Activated CD4-positive, alpha-beta T cell treated with anti-CD3 and anti-CD28 coated beads, Interleukin-2, amount 10 ng/mL, durations not matched to agents 7 days and 5 days (primary cell): ENCODE results near the gene RAB6D. TPM values are rescaled to one million over a fixed set of nuclear protein-coding genes. Genes with fewer than 3 reads are reported as not detected.
A peak's percentile ranks its signal among the peaks of the same experiment; 100 is the strongest.
"Not testable (repeated sequence)": the region's sequence is repeated elsewhere in the genome, so short reads cannot be mapped to it uniquely, and the experiment has no call there.

Experiments
- CTCF ChIA-PET: fragments of 350-600 bp; sonication (Branson Sonifier 250); formaldehyde crosslinking; loops from one replicate; lab custom pipeline; 2021; ENCODE audit warnings: antibody characterized with exemption; lab: Charles Lee
- POLR2A ChIA-PET: fragments of 350-600 bp; sonication (Branson Sonifier 250); formaldehyde crosslinking; loops from one replicate; lab custom pipeline; 2021; ENCODE audit warnings: antibody characterized with exemption; lab: Charles Lee
- DNase-seq: peaks from one replicate; pipeline ENCODE4 v3.0.0-alpha.2; 2020
- H3K27ac Mint-ChIP-seq: one replicate; pipeline ENCODE4 v1.8.0; 2021; ENCODE audit warnings: mild to moderate bottlenecking, moderate library complexity, mixed read lengths
- H3K27me3 Mint-ChIP-seq: one replicate; pipeline ENCODE4 v1.8.0; 2021; ENCODE audit warnings: mixed read lengths
- H3K36me3 Mint-ChIP-seq: one replicate; pipeline ENCODE4 v1.8.0; 2021; ENCODE audit warnings: low read depth, mixed read lengths
- H3K4me1 Mint-ChIP-seq: one replicate; pipeline ENCODE4 v1.8.0; 2021; ENCODE audit warnings: mixed read lengths
- H3K4me3 Mint-ChIP-seq: one replicate; pipeline ENCODE4 v1.8.0; 2021; ENCODE audit warnings: mild to moderate bottlenecking, moderate library complexity, mixed read lengths
- H3K9me3 Mint-ChIP-seq: one replicate; pipeline ENCODE4 v1.8.0; 2021; ENCODE audit warnings: mixed read lengths
- total RNA-seq, 2 experiments: library from RNA; stranded (reverse); gene quantifications; one replicate each; pipeline ENCODE4 v1.2.3, GENCODE V29; 2021

RAB6D gene
- total RNA-seq, 2 experiments from 2014 or later: not detected

DNA sequence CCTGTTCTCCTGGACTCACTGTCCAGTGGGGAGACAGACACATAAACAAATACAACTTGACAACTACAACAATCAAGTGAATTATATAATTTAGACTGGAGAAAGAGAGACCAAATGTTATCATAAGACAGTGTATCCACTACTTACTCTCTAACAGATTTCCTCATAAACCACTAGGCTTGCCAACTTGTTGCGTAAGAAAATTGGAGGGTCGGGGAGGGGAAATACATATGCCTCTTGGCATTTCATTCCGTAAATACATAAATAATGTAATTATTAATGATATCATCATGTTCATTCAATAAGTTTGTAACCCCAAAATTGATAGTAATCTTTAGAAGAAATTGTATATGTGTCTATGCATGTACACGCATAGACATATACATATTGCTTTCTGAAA, 14.9 kb downstream of the RAB6D start:
- ChIA-PET POLR2A (no interaction called here), CTCF (no interaction called here)
- no peaks in the 10 kb centered on the region for H3K36me3 Mint-ChIP-seq
- no peaks in the 10 kb centered on the region for H3K4me1 Mint-ChIP-seq
- peaks cover 10% of the 10 kb centered on the region for H3K27me3 Mint-ChIP-seq
- H3K4me3 Mint-ChIP-seq: no peak overlapping the region
- no peaks in the 10 kb centered on the region for H3K9me3 Mint-ChIP-seq
- no peak for DNase-seq
- H3K27ac Mint-ChIP-seq: no peak overlapping the region

DNA sequence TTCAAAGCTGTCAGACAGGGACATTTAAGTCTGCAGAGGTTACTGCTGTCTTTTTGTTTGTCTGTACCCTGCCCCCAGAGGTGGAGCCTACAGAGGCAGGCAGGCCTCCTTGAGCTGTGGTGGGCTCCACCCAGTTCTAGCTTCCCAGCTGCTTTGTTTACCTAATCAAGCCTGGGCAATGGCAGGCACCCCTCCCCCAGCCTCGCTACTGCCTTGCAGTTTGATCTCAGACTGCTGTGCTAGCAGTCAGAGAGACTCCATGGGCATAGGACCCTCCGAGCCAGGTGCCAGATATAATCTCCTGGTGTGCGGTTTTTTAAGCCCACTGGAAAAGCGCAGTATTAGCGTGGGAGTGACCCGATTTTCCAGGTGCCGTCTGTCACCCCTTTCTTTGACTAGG, 16.9 kb downstream of the RAB6D start:
- DNase-seq, H3K4me1 Mint-ChIP-seq, POLR2A ChIA-PET, H3K4me3 Mint-ChIP-seq, H3K27me3 Mint-ChIP-seq, H3K27ac Mint-ChIP-seq, CTCF ChIA-PET, H3K9me3 Mint-ChIP-seq, H3K36me3 Mint-ChIP-seq: not testable (repeated sequence)

DNA sequence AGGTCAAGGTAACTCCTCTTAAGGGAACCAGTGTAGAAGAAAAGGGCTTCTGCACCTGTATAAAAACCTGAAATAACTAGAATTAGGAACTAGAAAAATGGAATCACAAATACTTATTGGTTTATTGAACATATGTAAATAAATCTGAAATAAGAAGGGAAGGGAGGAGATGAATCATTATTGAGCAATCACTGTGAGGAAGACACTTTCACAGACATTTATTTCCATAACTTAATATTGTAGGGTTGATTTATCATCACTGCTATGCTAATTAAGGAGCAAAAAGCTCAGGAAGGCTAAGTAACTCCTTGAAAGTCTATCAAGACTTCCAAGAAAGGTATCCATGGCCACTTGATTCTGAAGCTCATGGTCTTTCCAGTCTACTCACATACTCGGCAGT, 24.7 kb downstream of the RAB6D start:
- H3K4me1 Mint-ChIP-seq, H3K36me3 Mint-ChIP-seq, H3K4me3 Mint-ChIP-seq, H3K9me3 Mint-ChIP-seq, DNase-seq, CTCF ChIA-PET, H3K27ac Mint-ChIP-seq, POLR2A ChIA-PET: not testable (repeated sequence)
- peaks cover 25% of the 10 kb centered on the region for H3K27me3 Mint-ChIP-seq

DNA sequence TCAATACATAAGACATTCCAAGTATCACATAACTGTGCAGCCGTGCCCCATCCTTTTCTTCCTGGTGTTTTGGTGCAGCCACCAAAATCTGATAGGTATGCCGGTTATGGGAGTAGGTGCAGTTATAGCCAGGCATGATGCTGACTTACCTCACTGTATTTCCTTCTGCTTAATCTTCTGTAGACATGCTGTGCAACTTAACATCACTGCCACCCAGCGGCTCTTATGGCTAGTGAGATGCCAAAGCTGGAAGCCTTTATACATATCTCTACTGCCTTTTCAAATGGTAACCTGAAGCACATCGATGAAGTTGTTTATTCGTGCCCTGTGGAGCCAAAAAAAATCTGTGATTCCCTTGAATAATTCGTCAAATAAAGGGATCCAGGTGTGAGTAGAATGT, 28.6 kb downstream of the RAB6D start:
- H3K4me1 Mint-ChIP-seq, POLR2A ChIA-PET, CTCF ChIA-PET, H3K9me3 Mint-ChIP-seq, H3K27ac Mint-ChIP-seq, H3K36me3 Mint-ChIP-seq, H3K4me3 Mint-ChIP-seq: not testable (repeated sequence)
- H3K27me3 Mint-ChIP-seq: peaks cover 47% of the 10 kb centered on the region
- DNase-seq: peak; percentile 26

DNA sequence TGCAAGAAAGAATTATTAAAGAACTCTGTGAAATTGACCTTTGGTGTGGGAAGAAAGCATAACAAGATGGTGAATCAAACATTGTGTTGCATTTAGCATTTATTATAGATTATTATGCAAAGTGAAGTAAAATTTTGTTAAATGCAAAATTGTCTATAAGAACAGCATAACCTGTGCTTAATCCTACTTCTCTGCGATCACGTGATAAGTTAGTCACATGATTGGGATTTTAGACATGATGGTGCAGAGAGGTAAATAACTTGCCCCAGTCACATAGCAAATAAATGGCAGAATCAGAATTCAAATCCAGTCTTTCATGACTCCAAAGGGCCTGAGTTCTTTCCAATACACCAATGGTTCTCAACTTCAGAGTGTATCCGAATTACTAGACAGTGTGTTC, 31.3 kb downstream of the RAB6D start:
- H3K4me1 Mint-ChIP-seq, DNase-seq, H3K4me3 Mint-ChIP-seq, H3K36me3 Mint-ChIP-seq, POLR2A ChIA-PET, H3K27ac Mint-ChIP-seq, H3K9me3 Mint-ChIP-seq, CTCF ChIA-PET: not testable (repeated sequence)
- peaks cover 50% of the 10 kb centered on the region for H3K27me3 Mint-ChIP-seq

DNA sequence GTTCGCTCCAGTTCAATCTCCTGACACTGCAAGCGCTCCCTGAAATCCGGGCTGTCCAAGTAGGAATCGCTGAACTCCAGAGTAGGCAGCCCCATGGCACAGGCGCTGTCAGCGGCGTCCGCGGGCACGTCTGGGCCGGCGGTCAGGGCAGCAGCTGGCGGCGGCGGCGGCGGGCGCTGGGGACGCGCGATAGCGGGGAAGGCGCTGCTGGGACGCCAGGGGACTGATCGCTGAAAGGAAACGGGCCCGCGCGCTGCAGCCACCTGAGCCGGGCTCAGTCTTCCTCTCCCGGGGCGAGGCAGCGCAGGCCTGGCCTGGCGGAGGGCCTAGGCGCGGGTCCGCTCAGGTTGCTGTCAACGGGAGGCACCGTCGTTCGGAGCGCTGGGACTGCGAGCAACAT, 33.0 kb downstream of the RAB6D start:
- POLR2A ChIA-PET, H3K4me3 Mint-ChIP-seq, H3K27ac Mint-ChIP-seq, H3K9me3 Mint-ChIP-seq, H3K4me1 Mint-ChIP-seq, CTCF ChIA-PET, DNase-seq, H3K36me3 Mint-ChIP-seq: not testable (repeated sequence)
- peaks cover 42% of the 10 kb centered on the region for H3K27me3 Mint-ChIP-seq

DNA sequence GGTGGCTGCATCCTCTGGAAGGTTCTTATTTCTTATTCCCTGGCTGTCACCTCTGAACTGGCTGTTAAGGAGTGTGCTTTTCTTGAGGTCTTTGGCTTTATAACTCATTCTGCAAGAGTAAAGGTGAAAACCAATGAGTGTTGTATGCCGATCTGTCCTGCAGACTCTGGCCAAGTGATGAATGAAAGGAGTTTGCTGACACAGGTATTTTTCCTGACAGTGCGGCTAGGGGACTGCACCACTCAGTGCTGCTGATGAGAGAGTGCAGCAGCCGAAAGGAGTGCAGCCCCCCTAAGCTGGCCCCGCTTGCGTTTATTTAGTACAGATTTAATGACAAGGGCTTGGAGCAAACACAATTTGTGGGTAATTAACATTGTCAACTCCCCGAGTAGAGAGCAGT, 41.8 kb downstream of the RAB6D start:
- Mint-ChIP-seq H3K36me3 (no peaks in the 10 kb centered on the region), H3K4me3 (no peak overlapping the region), H3K27ac (no peak overlapping the region), H3K9me3 (peaks cover 9% of the 10 kb centered on the region), H3K27me3 (peaks cover 22% of the 10 kb centered on the region), H3K4me1 (no peaks in the 10 kb centered on the region)
- ChIA-PET POLR2A (no interaction called here), CTCF (interaction anchor here (0.7 kb wide), 1 partner anchor 357 kb away, joined by 3 read pairs; no protein-coding TSS in a partner anchor)
- DNase-seq: no peak

DNA sequence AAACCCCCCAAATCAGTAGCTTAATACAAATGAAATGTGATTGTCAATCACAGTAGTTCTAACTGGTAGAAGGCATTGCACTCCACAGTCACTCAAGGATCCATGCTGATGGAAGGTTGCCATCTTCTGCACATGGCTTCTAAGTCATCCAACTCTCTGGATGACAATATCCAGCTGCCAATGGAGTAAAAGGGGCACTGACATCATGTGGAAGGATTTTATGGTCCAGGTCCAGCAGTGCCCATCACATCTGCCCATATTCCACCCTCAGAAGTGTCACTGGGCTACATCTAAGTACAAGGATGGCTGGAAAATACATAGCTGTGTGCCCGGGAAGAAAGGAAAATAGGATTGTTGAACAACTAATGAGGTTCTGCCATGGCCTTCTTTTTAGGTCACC, 42.6 kb downstream of the RAB6D start:
- H3K4me1 Mint-ChIP-seq, H3K27ac Mint-ChIP-seq, H3K4me3 Mint-ChIP-seq, DNase-seq, POLR2A ChIA-PET, H3K36me3 Mint-ChIP-seq, H3K9me3 Mint-ChIP-seq: not testable (repeated sequence)
- CTCF ChIA-PET: interaction anchor here (0.7 kb wide), 1 partner anchor 358 kb away, joined by 3 read pairs; no protein-coding TSS in a partner anchor
- H3K27me3 Mint-ChIP-seq: peaks cover 22% of the 10 kb centered on the region

DNA sequence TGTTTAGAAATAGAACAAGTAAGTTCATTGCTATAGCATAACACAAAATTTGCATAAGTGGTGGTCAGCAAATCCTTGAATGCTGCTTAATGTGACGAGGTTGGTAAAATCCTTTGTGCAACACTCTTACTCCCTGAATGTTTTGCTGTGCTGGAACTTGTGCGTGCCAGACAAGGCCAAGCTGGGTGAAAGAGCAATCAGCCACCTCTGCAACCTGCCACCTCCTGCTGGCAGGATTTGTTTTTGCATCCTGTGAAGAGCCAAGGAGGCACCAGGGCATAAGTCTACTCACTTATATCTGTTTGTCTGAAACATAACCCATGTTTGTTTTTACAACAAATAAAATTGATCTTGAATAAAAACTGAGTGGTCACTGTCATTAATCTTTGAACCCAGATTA, 53.0 kb downstream of the RAB6D start:
- POLR2A ChIA-PET, DNase-seq, H3K4me3 Mint-ChIP-seq, H3K27ac Mint-ChIP-seq, H3K4me1 Mint-ChIP-seq, H3K9me3 Mint-ChIP-seq, H3K36me3 Mint-ChIP-seq, CTCF ChIA-PET: not testable (repeated sequence)
- H3K27me3 Mint-ChIP-seq: peaks cover 24% of the 10 kb centered on the region

Other genes with a start within 250 kb of the RAB6D start
- gene POTEE, start 154.6 kb downstream of the RAB6D start, total RNA-seq: under 1 TPM; 0.69 to 0.94 TPM
- gene TUBA3D, start 112.0 kb upstream of the RAB6D start, total RNA-seq: not detected
- gene MZT2A, start 128.2 kb upstream of the RAB6D start, total RNA-seq: 100 to 1,000 TPM in 1 of 2 experiments, 10 to 100 TPM in 1; 96.9 to 116 TPM
- 1 to 10 TPM; 3.0 to 3.2 TPM for gene CCDC74A, start 163.7 kb upstream of the RAB6D start, total RNA-seq